ENCODE results near the gene CEBPE.

Gene CEBPE

DNA sequence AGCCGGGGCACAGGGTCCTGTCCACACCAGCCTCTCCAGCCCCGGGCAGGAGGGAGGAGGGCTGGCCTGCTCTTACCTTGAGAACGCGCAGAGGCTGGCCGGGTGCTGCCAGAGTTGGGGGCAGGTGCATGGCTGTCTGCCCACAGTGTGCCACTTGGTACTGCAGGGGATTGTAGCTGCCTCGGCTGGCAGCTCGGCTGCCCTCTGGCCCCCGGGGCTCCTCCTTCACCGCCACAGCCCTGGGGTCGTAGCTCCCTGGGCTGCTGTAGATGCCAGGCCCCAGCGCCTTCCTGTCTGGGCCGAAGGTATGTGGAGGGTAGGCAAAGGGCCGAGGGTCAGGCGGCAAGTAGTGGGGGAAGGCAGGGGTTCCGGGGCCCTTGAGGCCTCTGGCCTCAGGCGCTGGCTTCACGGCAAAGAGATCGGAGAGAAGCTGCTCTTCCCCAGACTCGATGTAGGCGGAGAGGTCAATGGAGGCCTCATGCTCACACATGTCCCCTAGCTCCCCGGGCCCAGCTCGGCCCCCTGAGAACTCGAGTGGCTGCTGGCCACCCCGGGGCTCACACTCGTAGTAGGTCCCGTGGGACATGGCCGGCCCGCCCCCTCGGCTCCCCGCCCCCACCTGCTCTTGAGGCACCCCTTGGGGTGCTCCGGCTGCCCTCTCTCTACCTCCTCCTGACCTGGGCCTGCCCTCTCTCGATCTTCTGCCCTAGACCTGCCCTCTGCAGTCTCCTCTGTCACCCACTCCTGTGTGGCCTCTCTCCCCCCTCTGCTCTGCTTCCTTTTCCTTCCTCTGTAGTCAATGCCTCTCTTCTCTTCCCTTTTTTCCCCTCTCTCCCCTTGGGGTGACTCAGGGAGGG is at the start of gene CEBPE:
CEBPE (minus strand) TSS at position 750 of the 857 bp plus-strand sequence; CDS start at position 586, 164 bp downstream.
- H3K27me3 ChIP-seq (ENCODE audit: insufficient read depth, low read length) = peaks cover 5% of the 10 kb centered on the region; the same call in 1 of the 2 replicates
- no peak within 1 kb of the TSS for H3K9ac ChIP-seq (ENCODE audit: low read depth, low read length)
- peaks cover 25% of the 10 kb centered on the region for H3K4me1 ChIP-seq (ENCODE audit: insufficient read depth, low read length)
- no peak within 1 kb of the TSS for H3K27ac ChIP-seq (ENCODE audit: low read length)
- no peak within 1 kb of the TSS for H3K4me3 ChIP-seq (ENCODE audit: low read length)
- H3K36me3 ChIP-seq (ENCODE audit: insufficient read depth, low read depth, low read length) = no peaks in the 10 kb centered on the region
- H3K9me3 ChIP-seq (ENCODE audit: insufficient read depth, low read depth, low read length) = no peaks in the 10 kb centered on the region

DNA sequence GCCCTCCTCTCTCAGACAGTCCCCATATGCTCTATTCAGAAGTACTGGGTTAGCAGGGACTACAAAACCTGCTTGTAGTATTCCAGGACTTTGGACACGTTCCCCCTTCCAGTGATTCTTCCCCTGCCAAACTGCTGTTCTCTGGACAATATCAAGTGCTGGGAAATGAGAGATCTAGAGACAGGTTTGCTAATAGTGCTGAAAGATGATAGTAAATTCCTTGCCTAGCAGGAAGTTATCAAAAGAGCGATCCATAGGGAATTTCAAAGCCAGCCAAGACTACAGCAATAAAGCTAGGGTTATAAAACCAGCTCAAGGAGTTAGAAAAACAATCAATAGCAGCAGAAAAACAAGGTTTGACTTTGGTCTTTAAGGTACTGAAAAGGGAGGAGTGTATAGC is 49.2 kb upstream of the CEBPE start:
- Histone ChIP-seq H3K9me3 (ENCODE audit: insufficient read depth, low read depth, low read length) (no peaks in the 10 kb centered on the region), H3K27me3 (ENCODE audit: insufficient read depth, low read length) (no peaks in the 10 kb centered on the region), H3K27ac (ENCODE audit: low read length) (no peak overlapping the region), H3K4me1 (ENCODE audit: insufficient read depth, low read length) (no peaks in the 10 kb centered on the region), H3K4me3 (ENCODE audit: low read length) (no peak overlapping the region), H3K9ac (ENCODE audit: low read depth, low read length) (no peak overlapping the region), H3K36me3 (ENCODE audit: insufficient read depth, low read depth, low read length) (peaks cover 84% of the 10 kb centered on the region)

DNA sequence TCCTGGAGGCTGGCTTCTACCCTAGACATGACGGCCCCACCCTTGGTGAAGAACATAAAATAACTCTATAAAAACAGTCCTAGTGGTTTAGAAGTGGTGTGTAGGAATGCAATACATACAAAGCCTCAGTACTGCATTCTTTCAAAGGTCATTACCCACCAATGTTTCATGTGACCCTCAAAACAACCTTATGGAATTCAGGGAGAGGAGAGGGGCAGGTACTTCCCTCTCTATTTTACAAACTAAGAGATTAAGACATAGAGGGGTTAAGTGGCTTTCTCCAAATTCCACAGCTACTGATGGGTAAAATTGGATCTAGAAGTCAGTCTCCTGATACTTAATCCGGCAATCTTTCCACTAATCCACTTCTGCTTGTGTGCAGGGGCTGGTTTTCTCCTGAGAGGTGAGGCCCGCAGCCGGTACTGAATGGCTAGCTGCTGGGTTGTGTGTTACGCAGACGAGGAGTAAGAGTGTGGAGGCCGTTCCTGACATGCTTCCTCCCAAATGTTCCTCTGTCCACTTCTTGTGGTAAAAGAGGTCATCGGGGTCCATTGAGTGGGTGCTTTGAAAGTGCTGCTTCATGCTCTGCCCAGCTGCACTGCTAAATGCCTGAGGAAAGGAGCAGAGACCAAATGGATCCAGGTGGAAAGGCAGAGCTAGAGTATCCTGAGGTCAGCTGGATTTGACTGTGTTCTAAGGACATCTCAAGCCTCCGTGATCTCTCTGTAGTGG is 48.2 kb upstream of the CEBPE start:
- H3K9ac ChIP-seq (ENCODE audit: low read depth, low read length) = no peak overlapping the region
- peaks cover 86% of the 10 kb centered on the region for H3K36me3 ChIP-seq (ENCODE audit: insufficient read depth, low read depth, low read length)
- H3K4me1 ChIP-seq (ENCODE audit: insufficient read depth, low read length) = peaks cover 5% of the 10 kb centered on the region; the same call in 1 of the 2 replicates
- H3K27me3 ChIP-seq (ENCODE audit: insufficient read depth, low read length) = no peaks in the 10 kb centered on the region
- H3K9me3 ChIP-seq (ENCODE audit: insufficient read depth, low read depth, low read length) = no peaks in the 10 kb centered on the region
- no peak overlapping the region for H3K4me3 ChIP-seq (ENCODE audit: low read length)
- no peak overlapping the region for H3K27ac ChIP-seq (ENCODE audit: low read length)

DNA sequence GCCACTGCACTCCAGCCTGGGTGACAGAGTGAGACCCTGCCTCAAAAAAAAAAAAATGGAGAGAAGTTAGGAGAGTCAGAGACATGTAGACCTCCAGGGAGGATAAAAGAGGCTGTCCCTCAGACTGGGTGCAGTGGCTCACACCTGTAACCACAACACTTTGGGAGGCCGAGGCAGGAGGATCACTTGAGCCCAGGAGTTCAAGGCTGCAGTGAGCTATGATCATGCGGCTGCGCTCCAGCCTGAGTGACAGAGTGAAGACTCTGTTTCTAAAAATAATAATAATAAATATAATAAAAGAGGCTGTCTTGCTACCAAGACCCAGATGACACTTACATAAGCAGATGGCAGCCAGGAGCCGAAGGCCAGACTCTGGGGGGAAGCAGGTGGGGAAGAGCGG is 45.9 kb upstream of the CEBPE start:
- Histone ChIP-seq H3K9me3 (ENCODE audit: insufficient read depth, low read depth, low read length) (no peaks in the 10 kb centered on the region), H3K27me3 (ENCODE audit: insufficient read depth, low read length) (no peaks in the 10 kb centered on the region), H3K27ac (ENCODE audit: low read length) (no peak overlapping the region), H3K9ac (ENCODE audit: low read depth, low read length) (no peak overlapping the region), H3K4me3 (ENCODE audit: low read length) (no peak overlapping the region), H3K4me1 (ENCODE audit: insufficient read depth, low read length) (peaks cover 17% of the 10 kb centered on the region; the same call in 1 of the 2 replicates), H3K36me3 (ENCODE audit: insufficient read depth, low read depth, low read length) (peaks cover 71% of the 10 kb centered on the region)

DNA sequence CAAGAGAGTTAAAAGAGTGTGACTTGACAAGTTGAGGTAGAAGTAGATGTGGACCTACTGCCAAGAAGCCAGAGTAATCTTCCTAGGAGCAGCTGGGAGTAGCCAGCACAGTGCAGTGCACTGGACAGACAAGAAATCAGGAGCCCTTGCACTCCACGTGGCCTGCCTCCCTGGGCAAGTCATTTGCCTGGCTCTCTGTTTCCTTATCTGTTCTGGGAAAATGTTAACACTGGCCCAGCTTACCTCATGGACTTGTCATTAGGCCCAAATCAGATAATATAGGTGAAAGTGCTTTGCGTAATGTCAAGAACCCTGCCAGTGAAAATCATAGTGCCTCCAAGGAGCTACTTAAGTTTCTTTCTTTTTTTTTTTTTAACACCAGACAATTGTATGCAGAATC is 45.2 kb upstream of the CEBPE start:
- no peak overlapping the region for H3K4me3 ChIP-seq (ENCODE audit: low read length)
- H3K9me3 ChIP-seq (ENCODE audit: insufficient read depth, low read depth, low read length) = no peaks in the 10 kb centered on the region
- no peak overlapping the region for H3K9ac ChIP-seq (ENCODE audit: low read depth, low read length)
- H3K27ac ChIP-seq (ENCODE audit: low read length) = no peak overlapping the region
- H3K4me1 ChIP-seq (ENCODE audit: insufficient read depth, low read length) = peaks cover 23% of the 10 kb centered on the region; the same call in 1 of the 2 replicates
- H3K36me3 ChIP-seq (ENCODE audit: insufficient read depth, low read depth, low read length) = peaks cover 69% of the 10 kb centered on the region
- H3K27me3 ChIP-seq (ENCODE audit: insufficient read depth, low read length) = no peaks in the 10 kb centered on the region

DNA sequence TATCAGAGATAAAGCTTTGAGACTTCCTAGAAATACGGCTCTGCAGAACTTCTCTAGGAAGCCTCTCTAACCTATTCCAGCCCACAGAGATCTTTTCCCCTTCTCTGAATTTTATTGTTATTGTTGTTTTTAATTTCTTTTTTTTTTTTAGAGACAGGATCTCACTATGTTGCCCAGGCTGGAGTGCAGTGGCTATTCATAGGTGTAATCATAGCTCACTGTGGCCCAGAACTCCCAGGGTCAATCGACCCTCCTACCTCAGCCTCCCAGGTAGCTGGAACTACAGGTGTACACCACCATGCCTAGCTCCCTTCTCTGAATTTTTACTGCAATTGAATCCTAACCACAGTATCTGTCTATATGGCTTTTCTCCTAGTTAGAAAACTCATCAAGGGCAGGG is 44.8 kb upstream of the CEBPE start:
- Histone ChIP-seq H3K36me3 (ENCODE audit: insufficient read depth, low read depth, low read length) (peaks cover 72% of the 10 kb centered on the region), H3K9ac (ENCODE audit: low read depth, low read length) (no peak overlapping the region), H3K4me3 (ENCODE audit: low read length) (no peak overlapping the region), H3K27me3 (ENCODE audit: insufficient read depth, low read length) (no peaks in the 10 kb centered on the region), H3K9me3 (ENCODE audit: insufficient read depth, low read depth, low read length) (no peaks in the 10 kb centered on the region), H3K27ac (ENCODE audit: low read length) (no peak overlapping the region), H3K4me1 (ENCODE audit: insufficient read depth, low read length) (peaks cover 28% of the 10 kb centered on the region; the same call in 1 of the 2 replicates)

DNA sequence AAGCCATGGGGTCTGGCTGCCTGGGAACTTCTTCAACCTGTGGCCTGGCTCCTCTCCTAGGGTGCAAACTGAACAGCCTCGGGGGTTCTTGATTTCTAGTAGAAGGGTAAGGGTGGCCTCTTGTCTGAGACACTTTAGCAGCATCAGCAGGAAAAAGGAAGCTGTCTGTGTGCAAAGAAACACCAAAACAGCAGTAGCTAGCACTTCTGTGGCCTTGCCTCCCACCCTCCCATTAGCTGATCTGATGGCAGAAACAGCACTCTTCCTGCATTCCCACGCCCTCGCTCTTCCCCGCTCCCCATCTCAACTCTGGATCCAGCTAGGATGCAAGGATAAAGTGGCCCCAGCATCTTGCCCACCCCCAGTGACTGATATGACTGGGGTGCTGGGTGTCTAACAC is 43.7 kb upstream of the CEBPE start:
- Histone ChIP-seq H3K27ac (ENCODE audit: low read length) (peak overlapping the region; percentile 73), H3K36me3 (ENCODE audit: insufficient read depth, low read depth, low read length) (peaks cover 71% of the 10 kb centered on the region), H3K4me3 (ENCODE audit: low read length) (no peak overlapping the region), H3K9me3 (ENCODE audit: insufficient read depth, low read depth, low read length) (no peaks in the 10 kb centered on the region), H3K27me3 (ENCODE audit: insufficient read depth, low read length) (no peaks in the 10 kb centered on the region), H3K4me1 (ENCODE audit: insufficient read depth, low read length) (peaks cover 30% of the 10 kb centered on the region; the same call in 1 of the 2 replicates), H3K9ac (ENCODE audit: low read depth, low read length) (peak overlapping the region; percentile 4; the same call in 1 of the 2 replicates)

DNA sequence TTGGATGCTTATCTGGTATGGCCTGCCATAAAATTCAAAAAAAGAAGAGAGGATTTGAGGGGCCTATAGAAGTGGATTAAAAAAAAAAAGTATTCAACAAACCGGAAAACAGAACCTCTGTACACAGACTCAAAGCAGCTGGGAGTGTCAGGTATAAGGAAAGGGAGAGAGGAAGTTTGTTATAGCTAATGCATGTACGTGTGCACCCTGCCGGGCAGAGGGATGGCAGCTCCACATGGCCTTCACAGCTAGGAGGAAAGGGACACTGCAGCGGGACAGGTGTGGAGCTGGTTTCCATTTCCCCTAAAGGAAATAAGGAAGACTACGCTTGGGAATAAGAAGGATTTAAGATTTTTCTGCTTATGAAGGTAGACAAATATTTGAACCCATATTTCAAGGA is 43.0 kb upstream of the CEBPE start:
- Histone ChIP-seq H3K36me3 (ENCODE audit: insufficient read depth, low read depth, low read length) (peaks cover 71% of the 10 kb centered on the region), H3K4me1 (ENCODE audit: insufficient read depth, low read length) (peaks cover 30% of the 10 kb centered on the region; the same call in 1 of the 2 replicates), H3K27ac (ENCODE audit: low read length) (peak overlapping the region; percentile 73), H3K9me3 (ENCODE audit: insufficient read depth, low read depth, low read length) (no peaks in the 10 kb centered on the region), H3K27me3 (ENCODE audit: insufficient read depth, low read length) (no peaks in the 10 kb centered on the region), H3K9ac (ENCODE audit: low read depth, low read length) (peak overlapping the region; percentile 4; the same call in 1 of the 2 replicates), H3K4me3 (ENCODE audit: low read length) (no peak overlapping the region)

DNA sequence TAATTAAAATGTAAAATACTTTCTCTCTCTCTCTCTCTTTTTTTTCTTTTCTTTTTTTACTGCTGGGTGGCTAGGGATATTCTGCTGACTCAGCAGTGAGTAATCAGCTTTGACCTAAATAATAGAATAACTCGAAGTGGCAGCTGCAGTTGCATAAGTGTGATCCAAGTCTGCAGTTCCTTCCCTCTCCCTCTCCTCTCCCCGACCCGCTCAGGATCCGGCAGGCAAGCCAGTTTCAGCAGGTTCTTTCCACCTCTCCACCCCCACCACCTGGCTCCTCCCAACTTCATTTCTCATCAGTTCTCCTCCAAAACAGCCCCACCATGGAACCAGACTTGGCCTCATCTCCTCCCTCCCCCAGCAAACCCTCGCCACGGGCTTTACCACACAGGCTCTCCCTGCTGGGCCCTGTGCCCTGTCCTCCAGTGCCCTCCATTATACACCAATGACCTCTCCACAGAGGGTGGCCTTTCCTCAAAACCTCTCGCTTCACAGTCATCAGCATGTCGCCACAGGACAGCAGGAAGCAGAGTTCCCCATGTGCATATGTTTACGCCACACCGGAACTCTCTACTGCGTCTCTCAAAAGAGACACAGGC is 42.0 kb upstream of the CEBPE start:
- Histone ChIP-seq H3K4me3 (ENCODE audit: low read length) (peak overlapping the region; percentile 23), H3K9ac (ENCODE audit: low read depth, low read length) (peak overlapping the region; percentile 72), H3K36me3 (ENCODE audit: insufficient read depth, low read depth, low read length) (peaks cover 70% of the 10 kb centered on the region), H3K27me3 (ENCODE audit: insufficient read depth, low read length) (no peaks in the 10 kb centered on the region), H3K4me1 (ENCODE audit: insufficient read depth, low read length) (peaks cover 30% of the 10 kb centered on the region; the same call in 1 of the 2 replicates), H3K9me3 (ENCODE audit: insufficient read depth, low read depth, low read length) (no peaks in the 10 kb centered on the region), H3K27ac (ENCODE audit: low read length) (peak overlapping the region; percentile 88)

DNA sequence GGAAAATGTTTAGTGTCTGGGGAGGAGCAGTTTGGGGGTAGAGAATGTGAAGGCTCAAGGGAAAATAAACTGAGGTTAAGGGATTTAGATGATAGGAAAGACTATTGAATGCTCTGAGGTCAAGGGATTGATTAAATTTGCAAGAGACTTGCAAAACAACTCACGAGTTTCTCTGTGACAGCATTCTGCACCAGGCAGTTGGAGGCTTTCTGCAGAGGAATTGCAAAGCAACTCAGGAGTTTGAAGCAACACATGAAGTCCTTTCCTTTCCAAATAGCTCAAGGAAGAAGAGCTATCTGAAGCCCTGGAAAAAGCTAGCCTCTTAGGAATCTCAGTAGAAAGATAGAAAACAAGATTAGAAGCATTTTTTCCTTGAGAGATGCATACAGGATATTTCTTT is 40.5 kb upstream of the CEBPE start:
- peaks cover 40% of the 10 kb centered on the region; the same call in 1 of the 2 replicates for H3K4me1 ChIP-seq (ENCODE audit: insufficient read depth, low read length)
- peak overlapping the region; percentile 88 for H3K27ac ChIP-seq (ENCODE audit: low read length)
- peaks cover 56% of the 10 kb centered on the region for H3K36me3 ChIP-seq (ENCODE audit: insufficient read depth, low read depth, low read length)
- H3K27me3 ChIP-seq (ENCODE audit: insufficient read depth, low read length) = no peaks in the 10 kb centered on the region
- H3K9ac ChIP-seq (ENCODE audit: low read depth, low read length) = peak overlapping the region; percentile 72; the same call in 1 of the 2 replicates
- H3K9me3 ChIP-seq (ENCODE audit: insufficient read depth, low read depth, low read length) = no peaks in the 10 kb centered on the region
- no peak overlapping the region; the same call in 1 of the 2 replicates for H3K4me3 ChIP-seq (ENCODE audit: low read length)

DNA sequence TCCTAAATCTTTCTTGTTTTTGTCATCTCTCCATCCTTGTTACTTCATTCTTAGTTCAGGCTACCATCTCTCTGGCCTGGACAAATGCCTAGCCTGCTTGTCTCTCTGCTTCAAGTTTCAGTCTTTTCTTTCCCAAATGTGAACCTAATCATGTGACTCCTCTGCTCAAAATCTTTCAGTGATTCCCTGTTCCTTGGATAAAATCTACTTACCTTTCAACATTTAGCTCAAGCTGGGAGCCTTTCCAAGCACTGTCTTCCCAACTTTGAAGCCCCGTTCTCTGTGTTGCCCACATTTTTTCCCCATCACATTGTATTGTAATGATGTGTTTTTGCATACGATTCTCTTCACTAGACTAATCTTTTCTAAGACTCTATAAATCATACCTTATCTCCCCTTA is 39.7 kb upstream of the CEBPE start:
- peaks cover 48% of the 10 kb centered on the region for H3K36me3 ChIP-seq (ENCODE audit: insufficient read depth, low read depth, low read length)
- peaks cover 40% of the 10 kb centered on the region; the same call in 1 of the 2 replicates for H3K4me1 ChIP-seq (ENCODE audit: insufficient read depth, low read length)

More for the DNA sequence above, 39.7 kb upstream of the CEBPE start:
- Histone ChIP-seq H3K27me3 (ENCODE audit: insufficient read depth, low read length) (no peaks in the 10 kb centered on the region), H3K4me3 (ENCODE audit: low read length) (no peak overlapping the region), H3K9ac (ENCODE audit: low read depth, low read length) (no peak overlapping the region), H3K27ac (ENCODE audit: low read length) (no peak overlapping the region), H3K9me3 (ENCODE audit: insufficient read depth, low read depth, low read length) (no peaks in the 10 kb centered on the region)
